Psoas muscle (tissue), 8 donors: ENCODE measurements around the gene R3HDM2. TPM values are rescaled to one million over a fixed set of nuclear protein-coding genes. Genes with fewer than 3 reads are reported as not detected.

ENCODE experiments used
- ATAC-seq, 4 donors: fragments of 200-7000 bp; cut with Tn5 transposase; one replicate each; pipeline ENCODE4 v1.9.1; 2020; ENCODE audit warnings: moderate library complexity in 3 of 4, mild to moderate bottlenecking in 2 of 4
- DNase-seq, 2 donors: peaks; one replicate each; pipeline ENCODE4 v3.0.0-alpha.2; 2020
- H3K27ac ChIP-seq: fragments of 200-600 bp; one replicate; pipeline ENCODE4 v1.8.0; 2022
- H3K27me3 ChIP-seq, 3 donors: fragments of 200-600 bp in 1 of 3; one replicate each; pipeline versions ENCODE4 v1.6.1 to v1.8.0; 2013 to 2022; ENCODE audit warnings: low read length in 2 of 3, mild to moderate bottlenecking in 2 of 3, moderate library complexity in 1 of 3; ENCODE audit not compliant: insufficient read depth in 3 of 3
- H3K36me3 ChIP-seq, 2 donors: fragments of 200-600 bp in 1 of 2; one replicate each; pipeline versions ENCODE4 v1.6.1 to v1.8.0; 2013 to 2022; ENCODE audit warnings: low read depth in 1 of 2, mild to moderate bottlenecking in 1 of 2, moderate library complexity in 1 of 2; ENCODE audit not compliant: insufficient read depth in 1 of 2
- H3K4me1 ChIP-seq: fragments of 200-600 bp; one replicate; pipeline ENCODE4 v1.8.0; 2022
- H3K4me3 ChIP-seq: fragments of 200-600 bp; one replicate; pipeline ENCODE4 v1.8.0; 2022; ENCODE audit warnings: mild to moderate bottlenecking
- H3K9me3 ChIP-seq: fragments of 200-600 bp; one replicate; pipeline ENCODE4 v1.8.0; 2022
- CTCF ChIP-seq: fragments of 200-600 bp; IDR thresholded peaks from one replicate; pipeline ENCODE4 v1.8.0; 2022; ENCODE audit warnings: antibody characterized with exemption
- WGBS, 3 donors: extraction: QIAGEN DNeasy Blood & Tissue Kit; methylation state at CpG; one replicate each; pipeline versions ENCODE4 v1.1.6 to v1.1.7; 2013; 5-methylcytosine and 5-hydroxymethylcytosine counted together
- intact Hi-C, 2 donors: fragments of 100-400 bp; cut with DNase I; formaldehyde crosslinking; loops; one replicate each; pipeline versions ENCODE4 v1.11.0 to v1.14.2; 2022
- polyA plus RNA-seq, 3 donors: library from polyadenylated mRNA; stranded (reverse); fragments of 200-250 nt; gene quantifications; one replicate each; pipeline ENCODE4 v1.2.3, GENCODE V29; 2013
- total RNA-seq, 4 donors: library from RNA; stranded (reverse); fragmentation: NEBNext Ultra II Directional in 2 of 4; extraction: Animal tissue kit (Norgen Biotek cat#: 25700) in 2 of 4; gene quantifications; one replicate each; pipeline versions ENCODE4 v1.2.1 to v1.2.4, GENCODE V29; 2021 to 2023
- donor health status: healthy with polysubstance abuse.
- donor health status: DM: no; HTN: no; CAD: no; lungs with moderate emphysema.
- donor health status: Bipolar disorder and iron deficiency.
- donor health status: healthy.
- donor health status: DM: yes; HTN: yes; CAD: no.
- donor health status: DM: no; HTN: no; CAD: no.
- donor health status: DM: no; HTN: no; CAD: no.
- donor health status: DM: yes; HTN: yes; CAD: no.

R3HDM2 gene
- total and polyA plus RNA-seq, 7 donors: 12.1 to 64.9 (median 41.4) TPM

GRCh38 chr12:57219205-57219992 is 211.4 kb downstream of the R3HDM2 start:
- H3K27me3 ChIP-seq: peaks cover 0 to 85% (median 33%) of the 10 kb centered on the region in 3 donors

GRCh38 chr12:57218030-57218853 is 212.6 kb downstream of the R3HDM2 start:
- ATAC-seq: no peak
- peaks cover 0 to 74% (median 33%) of the 10 kb centered on the region in 3 donors for H3K27me3 ChIP-seq
- no peak overlapping the region for H3K27ac ChIP-seq
- peaks cover 14% of the 10 kb centered on the region for H3K4me1 ChIP-seq
- TF ChIP-seq CTCF: no peak
- no peak for DNase-seq
- no peaks in the 10 kb centered on the region for H3K9me3 ChIP-seq
- no peak overlapping the region for H3K4me3 ChIP-seq
- WGBS, 3 donors: 79 to 86% (median 79%) methylated on average over 5 of the region's 5 CpGs
- H3K36me3 ChIP-seq: no peaks in the 10 kb centered on the region
- intact Hi-C loops: loop anchor here in 1 of 2 donors (10.0 kb wide), 1 partner anchor 247 kb away; no protein-coding TSS in a partner anchor

More at GRCh38 chr12:57219205-57219992, 211.4 kb downstream of the R3HDM2 start:
- Histone ChIP-seq H3K36me3 (no peaks in the 10 kb centered on the region), H3K4me1 (peaks cover 6% of the 10 kb centered on the region), H3K27ac (no peak overlapping the region), H3K4me3 (no peak overlapping the region), H3K9me3 (no peaks in the 10 kb centered on the region)
- intact Hi-C loops: loop anchor here in 1 of 2 donors (10.0 kb wide), 1 partner anchor 245 kb away; no protein-coding TSS in a partner anchor
- no peak for DNase-seq
- ATAC-seq: no peak
- no peak for TF ChIP-seq CTCF
- WGBS, 3 donors: 65 to 75% (median 71%) methylated on average over 14 of the region's 14 CpGs

GRCh38 chr12:57216921-57217879 is 213.6 kb downstream of the R3HDM2 start:
- H3K4me3 ChIP-seq: peak overlapping the region; percentile 68
- H3K4me1 ChIP-seq: peaks cover 14% of the 10 kb centered on the region
- no peak for DNase-seq
- H3K9me3 ChIP-seq: no peaks in the 10 kb centered on the region
- peaks cover 0 to 68% (median 29%) of the 10 kb centered on the region in 3 donors for H3K27me3 ChIP-seq
- H3K27ac ChIP-seq: no peak overlapping the region
- H3K36me3 ChIP-seq: no peaks in the 10 kb centered on the region
- TF ChIP-seq CTCF: no peak
- intact Hi-C loops: loop anchor here in 1 of 2 donors (10.0 kb wide), 1 partner anchor 248 kb away; no protein-coding TSS in a partner anchor
- 4 to 8% (median 7%) methylated on average over 42 to 63 of the region's 63 CpGs for WGBS, 3 donors
- ATAC-seq: no peak
